Astrocyte (in vitro differentiated cells and primary cell): ENCODE measurements around the gene APOA1. TPM values are rescaled to one million over a fixed set of nuclear protein-coding genes. Genes with fewer than 3 reads are reported as not detected.
A peak's percentile ranks its signal among the peaks of the same experiment; 100 is the strongest.

Experiments used
- DNase-seq: peaks from one replicate; pipeline ENCODE4 v3.0.0-alpha.2; 2010; ENCODE audit warnings: low read depth
- FAIRE-seq: peaks from 2 replicates; lab custom pipeline; 2011; peaks lifted over from hg19 to GRCh38; lab: Jason Lieb, UNC
- H2AFZ ChIP-seq: 2 replicates; pipeline ENCODE4 v1.6.0; 2012; ENCODE audit warnings: low read depth, low read length, inconsistent platforms
- H3K27ac ChIP-seq: 2 replicates; pipeline ENCODE4 v1.5.1; 2011; ENCODE audit warnings: low read depth, low read length, inconsistent platforms
- H3K27me3 ChIP-seq: 2 replicates; pipeline ENCODE4 v1.6.0; 2011; ENCODE audit warnings: low read length, inconsistent platforms; ENCODE audit not compliant: insufficient read depth
- H3K36me3 ChIP-seq: 2 replicates; pipeline ENCODE4 v1.5.1; 2011; ENCODE audit warnings: low read length, inconsistent platforms; ENCODE audit not compliant: insufficient read depth
- H3K4me1 ChIP-seq: 2 replicates; pipeline ENCODE4 v1.5.1; 2011; ENCODE audit warnings: low read length, inconsistent platforms; ENCODE audit not compliant: insufficient read depth
- H3K4me2 ChIP-seq: 2 replicates; pipeline ENCODE4 v1.6.0; 2012; ENCODE audit warnings: low read length, inconsistent platforms
- H3K4me3 ChIP-seq: 2 replicates; pipeline ENCODE4 v1.5.1; 2011; ENCODE audit warnings: low read depth, mild to moderate bottlenecking, low read length, inconsistent platforms; ENCODE audit not compliant: insufficient read depth
- H3K79me2 ChIP-seq: 2 replicates; pipeline ENCODE4 v1.6.0; 2012; ENCODE audit warnings: mild to moderate bottlenecking, low read length, inconsistent platforms; ENCODE audit not compliant: insufficient read depth
- H3K9ac ChIP-seq: 2 replicates; pipeline ENCODE4 v1.6.0; 2012; ENCODE audit warnings: mild to moderate bottlenecking, low read length, inconsistent platforms
- H3K9me3 ChIP-seq: 2 replicates; pipeline ENCODE4 v1.5.1; 2012; ENCODE audit warnings: low read depth, mild to moderate bottlenecking, low read length, inconsistent platforms; ENCODE audit not compliant: insufficient read depth
- H4K20me1 ChIP-seq: 2 replicates; pipeline ENCODE4 v1.6.0; 2012; ENCODE audit warnings: low read length, inconsistent platforms; ENCODE audit not compliant: insufficient read depth
- H3K27ac Mint-ChIP-seq: one replicate; pipeline ENCODE4 v1.8.0; 2021; ENCODE audit warnings: mild to moderate bottlenecking, mixed read lengths; ENCODE audit not compliant: unreplicated experiment
- H3K27me3 Mint-ChIP-seq: one replicate; pipeline ENCODE4 v1.8.0; 2021; ENCODE audit warnings: low read depth, mixed read lengths; ENCODE audit not compliant: unreplicated experiment
- H3K36me3 Mint-ChIP-seq: one replicate; pipeline ENCODE4 v1.8.0; 2021; ENCODE audit warnings: low read depth, mixed read lengths; ENCODE audit not compliant: unreplicated experiment
- H3K4me1 Mint-ChIP-seq: one replicate; pipeline ENCODE4 v1.8.0; 2021; ENCODE audit warnings: low read depth, mixed read lengths; ENCODE audit not compliant: unreplicated experiment
- H3K4me3 Mint-ChIP-seq: one replicate; pipeline ENCODE4 v1.8.0; 2021; ENCODE audit warnings: mild to moderate bottlenecking, moderate library complexity, mixed read lengths; ENCODE audit not compliant: unreplicated experiment
- H3K9me3 Mint-ChIP-seq: one replicate; pipeline ENCODE4 v1.8.0; 2021; ENCODE audit warnings: mild to moderate bottlenecking, mixed read lengths; ENCODE audit not compliant: unreplicated experiment
- EZH2 ChIP-seq: IDR thresholded peaks from 2 replicates; pipeline ENCODE4 v1.6.1; 2012; ENCODE audit warnings: mild to moderate bottlenecking, low read length, inconsistent platforms; ENCODE audit not compliant: insufficient read depth
- total RNA-seq: library from RNA; stranded (reverse); gene quantifications from 2 replicates; pipeline ENCODE4 v1.2.1, GENCODE V29; 2021
- TF ChIP-seq, protein P1 (sequence below): IDR thresholded peaks from 2 replicates; pipeline ENCODE4 v1.5.1; 2011; ENCODE audit warnings: low read depth, mild to moderate bottlenecking, inconsistent platforms, low read length, moderate library complexity; ENCODE audit not compliant: insufficient read depth

APOA1 gene
- total RNA-seq, 1 donor from 2014 or later, result 6.0 TPM

DNA sequence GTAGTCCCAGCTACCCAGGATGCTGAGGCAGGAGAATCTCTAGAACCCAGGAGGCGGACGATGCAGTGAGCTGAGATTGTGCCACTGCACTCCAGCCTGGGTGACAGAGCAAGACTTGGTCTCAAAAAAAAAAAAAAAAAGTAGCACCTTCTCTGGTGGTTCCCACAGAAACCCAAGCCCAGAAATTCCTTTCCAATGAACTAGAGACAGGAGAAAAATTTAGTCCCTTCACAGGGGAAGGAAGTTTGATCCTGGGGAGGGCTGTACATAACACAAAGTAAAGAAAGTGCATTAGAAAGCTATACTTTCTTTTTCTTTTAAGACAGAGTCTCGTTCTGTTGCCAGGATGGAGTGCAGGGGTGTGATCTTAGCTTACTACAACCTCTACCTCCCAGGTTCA is 25.5 kb upstream of the APOA1 start:
- Mint-ChIP-seq H3K9me3 (peaks cover 2% of the 10 kb centered on the region), H3K4me3 (no peak overlapping the region), H3K27ac (peak overlapping the region; percentile 42), H3K27me3 (no peaks in the 10 kb centered on the region), H3K4me1 (peaks cover 31% of the 10 kb centered on the region), H3K36me3 (peaks cover 46% of the 10 kb centered on the region)
- TF ChIP-seq EZH2, result no peak
- TF ChIP-seq, protein P1, sequence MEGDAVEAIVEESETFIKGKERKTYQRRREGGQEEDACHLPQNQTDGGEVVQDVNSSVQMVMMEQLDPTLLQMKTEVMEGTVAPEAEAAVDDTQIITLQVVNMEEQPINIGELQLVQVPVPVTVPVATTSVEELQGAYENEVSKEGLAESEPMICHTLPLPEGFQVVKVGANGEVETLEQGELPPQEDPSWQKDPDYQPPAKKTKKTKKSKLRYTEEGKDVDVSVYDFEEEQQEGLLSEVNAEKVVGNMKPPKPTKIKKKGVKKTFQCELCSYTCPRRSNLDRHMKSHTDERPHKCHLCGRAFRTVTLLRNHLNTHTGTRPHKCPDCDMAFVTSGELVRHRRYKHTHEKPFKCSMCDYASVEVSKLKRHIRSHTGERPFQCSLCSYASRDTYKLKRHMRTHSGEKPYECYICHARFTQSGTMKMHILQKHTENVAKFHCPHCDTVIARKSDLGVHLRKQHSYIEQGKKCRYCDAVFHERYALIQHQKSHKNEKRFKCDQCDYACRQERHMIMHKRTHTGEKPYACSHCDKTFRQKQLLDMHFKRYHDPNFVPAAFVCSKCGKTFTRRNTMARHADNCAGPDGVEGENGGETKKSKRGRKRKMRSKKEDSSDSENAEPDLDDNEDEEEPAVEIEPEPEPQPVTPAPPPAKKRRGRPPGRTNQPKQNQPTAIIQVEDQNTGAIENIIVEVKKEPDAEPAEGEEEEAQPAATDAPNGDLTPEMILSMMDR, result no peak
- no peak overlapping the region for H3K9ac ChIP-seq
- DNase-seq, result peak; percentile 29
- H3K4me3 ChIP-seq, result no peak overlapping the region
- H3K36me3 ChIP-seq, result peaks cover 5% of the 10 kb centered on the region
- H2AFZ ChIP-seq, result no peak overlapping the region
- H4K20me1 ChIP-seq, result no peaks in the 10 kb centered on the region
- no peak overlapping the region for H3K27ac ChIP-seq
- H3K27me3 ChIP-seq, result no peaks in the 10 kb centered on the region
- H3K4me2 ChIP-seq, result no peak overlapping the region
- no peaks in the 10 kb centered on the region for H3K9me3 ChIP-seq
- H3K79me2 ChIP-seq, result no peaks in the 10 kb centered on the region
- peaks cover 10% of the 10 kb centered on the region for H3K4me1 ChIP-seq
- no peak for FAIRE-seq

DNA sequence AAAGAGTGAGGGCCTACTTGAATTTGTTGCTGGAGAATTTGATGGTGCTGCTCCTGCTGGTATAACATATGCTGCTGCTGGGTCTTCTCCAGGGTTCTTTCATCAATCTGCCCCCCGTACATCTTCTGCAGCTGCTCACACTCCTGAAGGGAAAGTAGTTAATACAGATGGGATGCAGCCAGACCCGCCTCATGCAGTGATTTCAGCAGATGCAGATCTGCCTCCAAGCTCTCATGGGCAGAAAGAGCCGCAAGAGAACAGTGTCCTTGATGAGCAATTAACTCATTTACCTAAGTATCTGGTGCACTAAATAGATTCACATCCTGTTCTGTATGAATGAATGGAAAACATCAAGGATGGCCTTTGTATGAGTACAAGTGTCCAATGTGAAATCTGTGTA is 24.8 kb upstream of the APOA1 start:
- H3K27ac ChIP-seq, result no peak overlapping the region
- peaks cover 5% of the 10 kb centered on the region for H3K36me3 ChIP-seq
- DNase-seq (no peak), FAIRE-seq (no peak)
- no peaks in the 10 kb centered on the region for H3K9me3 ChIP-seq
- Mint-ChIP-seq H3K4me3 (no peak overlapping the region), H3K27me3 (no peaks in the 10 kb centered on the region), H3K4me1 (peaks cover 31% of the 10 kb centered on the region), H3K9me3 (peaks cover 2% of the 10 kb centered on the region), H3K27ac (no peak overlapping the region), H3K36me3 (peaks cover 44% of the 10 kb centered on the region)
- H3K4me1 ChIP-seq, result peaks cover 18% of the 10 kb centered on the region
- no peaks in the 10 kb centered on the region for H3K27me3 ChIP-seq
- no peak overlapping the region for H3K4me2 ChIP-seq
- no peak overlapping the region for H3K4me3 ChIP-seq
- TF ChIP-seq EZH2, result no peak
- TF ChIP-seq, protein P1, result no peak
- H4K20me1 ChIP-seq, result no peaks in the 10 kb centered on the region
- no peak overlapping the region for H2AFZ ChIP-seq
- H3K79me2 ChIP-seq, result no peaks in the 10 kb centered on the region
- H3K9ac ChIP-seq, result no peak overlapping the region

- H3K4me1 ChIP-seq, result peaks cover 19% of the 10 kb centered on the region
- H3K9me3 ChIP-seq, result no peaks in the 10 kb centered on the region
- H3K4me3 Mint-ChIP-seq, result no peak overlapping the region
- H2AFZ ChIP-seq, result no peak overlapping the region
- no peaks in the 10 kb centered on the region for H4K20me1 ChIP-seq
- no peak overlapping the region for H3K4me2 ChIP-seq
- H3K4me1 Mint-ChIP-seq, result peaks cover 31% of the 10 kb centered on the region
- no peaks in the 10 kb centered on the region for H3K27me3 Mint-ChIP-seq
- peaks cover 46% of the 10 kb centered on the region for H3K36me3 Mint-ChIP-seq
- DNase-seq, result peak; percentile 87
- H3K27me3 ChIP-seq, result no peaks in the 10 kb centered on the region
- no peak overlapping the region for H3K4me3 ChIP-seq
- peak overlapping the region; percentile 36 for H3K27ac Mint-ChIP-seq
- no peaks in the 10 kb centered on the region for H3K36me3 ChIP-seq
- TF ChIP-seq, protein P1, result no peak
- no peak for TF ChIP-seq EZH2
- no peaks in the 10 kb centered on the region for H3K79me2 ChIP-seq
- H3K27ac ChIP-seq, result peak overlapping the region; percentile 34
- H3K9ac ChIP-seq, result no peak overlapping the region
- peak; percentile 82 for FAIRE-seq
- H3K9me3 Mint-ChIP-seq, result peaks cover 2% of the 10 kb centered on the region
These were observed 24.1 kb upstream of the APOA1 start for GRCh38 chr11:116861539-116861938.
